Fibroblast of lung (primary cell): ENCODE measurements around the gene ZSCAN21. TPM values are rescaled to one million over a fixed set of nuclear protein-coding genes. Genes with fewer than 3 reads are reported as not detected.

Source experiments
- DNase-seq, 2 donors: peaks; one replicate each; pipeline versions ENCODE4 v3.0.0 to v3.0.0-alpha.2; 2010; ENCODE audit warnings: low read depth in 2 of 2
- H2AFZ ChIP-seq: 2 replicates; pipeline ENCODE4 v1.5.1; 2012; ENCODE audit warnings: low read length, control low read depth, inconsistent platforms
- H3K27ac ChIP-seq: 2 replicates; pipeline ENCODE4 v1.5.1; 2011; ENCODE audit warnings: low read length, control low read depth; ENCODE audit not compliant: insufficient read depth
- H3K27me3 ChIP-seq: 2 replicates; pipeline ENCODE4 v1.5.1; 2011; ENCODE audit warnings: mild to moderate bottlenecking, low read length; ENCODE audit not compliant: control insufficient read depth, insufficient read depth
- H3K36me3 ChIP-seq: 2 replicates; pipeline ENCODE4 v1.5.1; 2011; ENCODE audit warnings: low read length; ENCODE audit not compliant: control insufficient read depth, insufficient read depth
- H3K4me1 ChIP-seq: 2 replicates; pipeline ENCODE4 v1.5.1; 2011; ENCODE audit warnings: low read length; ENCODE audit not compliant: control insufficient read depth, insufficient read depth; ENCODE audit errors: extremely low read depth
- H3K4me2 ChIP-seq: 2 replicates; pipeline ENCODE4 v1.5.1; 2011; ENCODE audit warnings: low read length, control low read depth; ENCODE audit not compliant: insufficient read depth; ENCODE audit errors: extremely low read depth
- H3K4me3 ChIP-seq, 4 experiments: fragments of 200-600 bp in 1 of 4; sonication (generic) in 1 of 4; replicated peaks in 1 of 4; 2 replicates each; pipeline ENCODE4 v1.5.1; 2011 to 2016; ENCODE audit warnings: low read length in 4 of 4, low read depth in 3 of 4, mild to moderate bottlenecking in 3 of 4, control low read depth in 2 of 4, inconsistent platforms in 1 of 4, mixed read lengths in 1 of 4; ENCODE audit not compliant: insufficient read depth in 1 of 4; ENCODE audit errors: control extremely low read depth in 1 of 4
- H3K79me2 ChIP-seq: 2 replicates; pipeline ENCODE4 v1.5.1; 2012; ENCODE audit warnings: mild to moderate bottlenecking, low read length, inconsistent platforms; ENCODE audit not compliant: control insufficient read depth, insufficient read depth
- H3K9ac ChIP-seq: 2 replicates; pipeline ENCODE4 v1.5.1; 2011; ENCODE audit warnings: mild to moderate bottlenecking, low read length, control low read depth; ENCODE audit not compliant: insufficient read depth
- H3K9me3 ChIP-seq: 2 replicates; pipeline ENCODE4 v1.5.1; 2012; ENCODE audit warnings: low read depth, low read length; ENCODE audit not compliant: control insufficient read depth, insufficient read depth
- H4K20me1 ChIP-seq: 2 replicates; pipeline ENCODE4 v1.5.1; 2011; ENCODE audit warnings: low read length; ENCODE audit not compliant: control insufficient read depth, insufficient read depth; ENCODE audit errors: extremely low read depth
- CTCF ChIP-seq, 2 donors: IDR thresholded peaks in 1 of 2; conservative IDR thresholded peaks in 1 of 2; 1 replicate in 1 of 2; 2 replicates in 1 of 2; pipeline ENCODE4 v1.5.1; 2011 to 2012; ENCODE audit warnings: low read length in 2 of 2, control low read depth in 1 of 2, inconsistent platforms in 1 of 2, low read depth in 1 of 2, mild to moderate bottlenecking in 1 of 2
- EZH2 ChIP-seq: IDR thresholded peaks from 2 replicates; pipeline ENCODE4 v1.5.1; 2012; ENCODE audit warnings: low read length, control low read depth, mild to moderate bottlenecking; ENCODE audit errors: missing control alignments
- polyA plus RNA-seq, 2 donors: library from polyadenylated mRNA; depleted of rRNA in 1 of 2; stranded (reverse) in 1 of 2; unstranded in 1 of 2; fragments of >200 nt; gene quantifications; 2 replicates each; pipeline ENCODE4 v1.2.1, GENCODE V29; 2011 to 2012; ENCODE audit warnings: missing spikeins in 1 of 2
- total RNA-seq: library from RNA; depleted of rRNA; stranded (reverse); fragments of >200 nt; gene quantifications from 2 replicates; pipeline ENCODE4 v1.2.1, GENCODE V29; 2014

Gene ZSCAN21
- total and polyA plus RNA-seq, 2 donors (not counting 1 experiment from before 2014, with no cell fraction given): 11.1 to 11.3 TPM

- H3K4me2 ChIP-seq: peak overlapping the region; percentile 72
- peaks cover 28% of the 10 kb centered on the region for H3K4me1 ChIP-seq
Measured at GRCh38 chr7:100087055-100087750, 37.6 kb downstream of the ZSCAN21 start.

GRCh38 chr7:100088095-100088620, 38.6 kb downstream of the ZSCAN21 start:
- H3K4me1 ChIP-seq: peaks cover 28% of the 10 kb centered on the region
- no peaks in the 10 kb centered on the region for H3K27me3 ChIP-seq

More at GRCh38 chr7:100087055-100087750, 37.6 kb downstream of the ZSCAN21 start:
- peak overlapping the region in 1 of 4 experiments; percentile 14 for H3K4me3 ChIP-seq
- H3K79me2 ChIP-seq: peaks cover 23% of the 10 kb centered on the region
- no peak overlapping the region for H2AFZ ChIP-seq
- peak overlapping the region; percentile 91 for H3K27ac ChIP-seq
- no peaks in the 10 kb centered on the region for H3K9me3 ChIP-seq
- peaks cover 17% of the 10 kb centered on the region for H3K36me3 ChIP-seq
- DNase-seq: peak; percentile 95 to 98
- no peak for TF ChIP-seq EZH2
- no peak for TF ChIP-seq CTCF (conservative IDR thresholded peaks at IDR 0.05 in 1 of 2, IDR thresholded peaks at IDR 0.05 in 1 of 2; ENCODE audit: low read depth in 1 of 2, low read length in 2 of 2)
- peak overlapping the region; percentile 11 for H3K9ac ChIP-seq
- H3K27me3 ChIP-seq: no peaks in the 10 kb centered on the region
- no peaks in the 10 kb centered on the region for H4K20me1 ChIP-seq

More at GRCh38 chr7:100088095-100088620, 38.6 kb downstream of the ZSCAN21 start:
- Histone ChIP-seq H3K4me2 (peak overlapping the region; percentile 92), H3K4me3 (peak overlapping the region; percentile 55 to 93 (median 82)), H3K9me3 (no peaks in the 10 kb centered on the region), H3K36me3 (peaks cover 25% of the 10 kb centered on the region), H3K9ac (peak overlapping the region; percentile 86), H3K79me2 (peaks cover 23% of the 10 kb centered on the region), H2AFZ (peak overlapping the region; percentile 55), H4K20me1 (no peaks in the 10 kb centered on the region), H3K27ac (peak overlapping the region; percentile 91)
- DNase-seq: no peak
- no peak for TF ChIP-seq EZH2
- TF ChIP-seq CTCF (conservative IDR thresholded peaks at IDR 0.05 in 1 of 2, IDR thresholded peaks at IDR 0.05 in 1 of 2; ENCODE audit: low read depth in 1 of 2, low read length in 2 of 2): no peak
